ENCODE results near the gene CXXC5. TPM values are rescaled to one million over a fixed set of nuclear protein-coding genes. Genes with fewer than 3 reads are reported as not detected.
A peak's percentile ranks its signal among the peaks of the same experiment; 100 is the strongest.

The CXXC5 gene
- total RNA-seq, 4 donors from 2014 or later, result 52.3 to 81.8 (median 62.6) TPM

GRCh38 chr5:139665626-139666025 lies 17.5 kb downstream of the CXXC5 start:
- intact Hi-C loops (cut with DNase I), result no loop called here
- Histone ChIP-seq H3K9me3 (no peaks in the 10 kb centered on the region), H3K27ac (peak overlapping the region; percentile 15 to 92 (median 92)), H3K27me3 (no peaks in the 10 kb centered on the region), H3K36me3 (no peaks in the 10 kb centered on the region), H3K4me3 (replicated peaks in 1 of 3) (no peak overlapping the region), H3K4me1 (peaks cover 81 to 97% of the 10 kb centered on the region in 2 donors)
- WGBS, 2 donors, result 76 to 77% methylated on average over 11 of the region's 11 CpGs
- no peak for TF ChIP-seq CTCF (IDR thresholded peaks at IDR 0.05)
- no peak for TF ChIP-seq POLR2A (IDR thresholded peaks at IDR 0.05)
- peak; percentile 64 to 66 for DNase-seq

GRCh38 chr5:139666551-139666950 lies 18.4 kb downstream of the CXXC5 start:
- H3K4me3 ChIP-seq (replicated peaks in 1 of 3), result no peak overlapping the region
- H3K27ac ChIP-seq, result peak overlapping the region; percentile 33 to 92 (median 92)
- whole genome bisulfite sequencing, 2 donors, result 57 to 59% methylated on average over 6 to 7 of the region's 7 CpGs
- no peaks in the 10 kb centered on the region for H3K36me3 ChIP-seq
- no peaks in the 10 kb centered on the region for H3K9me3 ChIP-seq
- H3K4me1 ChIP-seq, result peaks cover 83 to 97% of the 10 kb centered on the region in 2 donors
- intact Hi-C loops (cut with DNase I), result no loop called here
- no peaks in the 10 kb centered on the region for H3K27me3 ChIP-seq
- peak; percentile 74 to 84 for DNase-seq
- TF ChIP-seq POLR2A (IDR thresholded peaks at IDR 0.05) (no peak), CTCF (IDR thresholded peaks at IDR 0.05) (no peak)

GRCh38 chr5:139667001-139667729 lies 19.0 kb downstream of the CXXC5 start:
- no peak for DNase-seq
- Histone ChIP-seq H3K36me3 (no peaks in the 10 kb centered on the region), H3K27ac (peak overlapping the region in 2 of 3 donors; percentile 92), H3K27me3 (no peaks in the 10 kb centered on the region), H3K4me1 (peaks cover 81 to 97% of the 10 kb centered on the region in 2 donors), H3K4me3 (replicated peaks in 1 of 3) (peak overlapping the region in 1 of 3 donors; percentile 35), H3K9me3 (no peaks in the 10 kb centered on the region)
- WGBS, 2 donors, result 94 to 100% methylated on average over 2 of the region's 2 CpGs
- TF ChIP-seq CTCF (IDR thresholded peaks at IDR 0.05) (no peak), POLR2A (IDR thresholded peaks at IDR 0.05) (no peak)
- intact Hi-C loops (cut with DNase I), result no loop called here

GRCh38 chr5:139667730-139668063 lies 19.5 kb downstream of the CXXC5 start:
- intact Hi-C loops (cut with DNase I), result no loop called here
- Histone ChIP-seq H3K4me1 (peaks cover 76 to 97% of the 10 kb centered on the region in 2 donors), H3K27me3 (no peaks in the 10 kb centered on the region), H3K4me3 (replicated peaks in 1 of 3) (peak overlapping the region in 1 of 3 donors; percentile 35), H3K36me3 (no peaks in the 10 kb centered on the region), H3K27ac (peak overlapping the region; percentile 76 to 92 (median 92)), H3K9me3 (no peaks in the 10 kb centered on the region)
- DNase-seq, result no peak
- no peak for TF ChIP-seq POLR2A (IDR thresholded peaks at IDR 0.05)
- no peak for TF ChIP-seq CTCF (IDR thresholded peaks at IDR 0.05)
- 55 to 72% methylated on average over 5 of the region's 5 CpGs for WGBS, 2 donors

GRCh38 chr5:139668064-139668880 lies 20.1 kb downstream of the CXXC5 start:
- intact Hi-C loops (cut with DNase I), result no loop called here
- TF ChIP-seq CTCF (IDR thresholded peaks at IDR 0.05), result no peak
- TF ChIP-seq POLR2A (IDR thresholded peaks at IDR 0.05), result peak in 1 of 2 donors; percentile 30
- Histone ChIP-seq H3K4me1 (peaks cover 71 to 96% of the 10 kb centered on the region in 2 donors), H3K4me3 (replicated peaks in 1 of 3) (peak overlapping the region in 1 of 3 donors; percentile 35), H3K27ac (peak overlapping the region; percentile 76 to 92 (median 92)), H3K36me3 (no peaks in the 10 kb centered on the region), H3K27me3 (no peaks in the 10 kb centered on the region), H3K9me3 (no peaks in the 10 kb centered on the region)
- DNase-seq, result peak in 1 of 2 donors; percentile 55
- WGBS, 2 donors, result 19 to 27% methylated on average over 21 to 25 of the region's 55 CpGs
